Neuronal stem cell (in vitro differentiated cells): ENCODE results near the gene DLG2.

ENCODE experiments used
- DNase-seq: peaks from one replicate; pipeline ENCODE4 v3.0.0-alpha.2; 2013; ENCODE audit warnings: low spot score
- H2AFZ ChIP-seq: one replicate; pipeline ENCODE4 v1.6.1; 2013; ENCODE audit warnings: mild to moderate bottlenecking, low read length, inconsistent platforms
- H2AK5ac ChIP-seq: 2 replicates; pipeline ENCODE4 v1.6.1; 2013; ENCODE audit warnings: low read depth, mild to moderate bottlenecking, inconsistent platforms, low read length, moderate library complexity, mixed read lengths
- H2BK120ac ChIP-seq: 2 replicates; pipeline ENCODE4 v1.6.1; 2013; ENCODE audit warnings: low read depth, mild to moderate bottlenecking, inconsistent platforms, low read length, moderate library complexity, mixed read lengths
- H2BK12ac ChIP-seq: one replicate; pipeline ENCODE4 v1.6.1; 2013; ENCODE audit warnings: low read length, inconsistent platforms
- H2BK15ac ChIP-seq: 2 replicates; pipeline ENCODE4 v1.6.1; 2013; ENCODE audit warnings: mild to moderate bottlenecking, low read length, inconsistent platforms, mixed read lengths
- H2BK5ac ChIP-seq: one replicate; pipeline ENCODE4 v1.6.1; 2013; ENCODE audit warnings: inconsistent platforms, mild to moderate bottlenecking, low read length, moderate library complexity
- H3K14ac ChIP-seq: one replicate; pipeline ENCODE4 v1.6.1; 2013; ENCODE audit warnings: low read length, inconsistent platforms
- H3K18ac ChIP-seq: 2 replicates; pipeline ENCODE4 v1.6.1; 2013; ENCODE audit warnings: low read length, inconsistent platforms
- H3K23ac ChIP-seq: 2 replicates; pipeline ENCODE4 v1.6.1; 2013; ENCODE audit warnings: low read depth, mild to moderate bottlenecking, mixed read lengths, low read length, inconsistent platforms; ENCODE audit not compliant: poor library complexity
- H3K27ac ChIP-seq: replicated peaks from 3 replicates; pipeline ENCODE4 v1.5.1; 2013; ENCODE audit warnings: low read length, inconsistent platforms
- H3K27me3 ChIP-seq, 3 experiments: 2 replicates each; pipeline ENCODE4 v1.6.1; 2013; ENCODE audit warnings: low read length in 3 of 3, mild to moderate bottlenecking in 2 of 3, inconsistent platforms in 1 of 3, low read depth in 1 of 3, mixed read lengths in 1 of 3, moderate library complexity in 1 of 3; ENCODE audit not compliant: control insufficient read depth in 3 of 3, insufficient read depth in 3 of 3
- H3K36me3 ChIP-seq, 2 donors: replicated peaks in 1 of 2; 2 replicates each; pipeline ENCODE4 v1.6.1; 2013; ENCODE audit warnings: low read length in 2 of 2; ENCODE audit not compliant: control insufficient read depth in 2 of 2, insufficient read depth in 2 of 2
- H3K4ac ChIP-seq: 2 replicates; pipeline ENCODE4 v1.6.1; 2013; ENCODE audit warnings: inconsistent platforms, mild to moderate bottlenecking, low read length, moderate library complexity
- H3K4me1 ChIP-seq, 2 donors: 1 replicate in 1 of 2; 2 replicates in 1 of 2; pipeline ENCODE4 v1.6.1; 2013; ENCODE audit warnings: low read length in 2 of 2, low read depth in 1 of 2; ENCODE audit not compliant: control insufficient read depth in 2 of 2, insufficient read depth in 1 of 2
- H3K4me2 ChIP-seq: one replicate; pipeline ENCODE4 v1.6.1; 2013; ENCODE audit warnings: mild to moderate bottlenecking, low read length, inconsistent platforms; ENCODE audit not compliant: insufficient read depth, poor library complexity, severe bottlenecking
- H3K4me3 ChIP-seq, 2 donors: 2 replicates each; pipeline ENCODE4 v1.5.1; 2013; ENCODE audit warnings: low read length in 2 of 2, mild to moderate bottlenecking in 2 of 2, inconsistent platforms in 1 of 2, moderate library complexity in 1 of 2
- H3K79me1 ChIP-seq: one replicate; pipeline ENCODE4 v1.6.1; 2013; ENCODE audit warnings: low read depth, mild to moderate bottlenecking, inconsistent platforms, low read length, moderate library complexity
- H3K9ac ChIP-seq: one replicate; pipeline ENCODE4 v1.6.1; 2013; ENCODE audit warnings: mild to moderate bottlenecking, low read depth, low read length, inconsistent platforms; ENCODE audit not compliant: poor library complexity
- H3K9me3 ChIP-seq, 2 donors: replicated peaks in 1 of 2; 2 replicates each; pipeline versions ENCODE3 to v1.6.1; 2013; ENCODE audit warnings: low read length in 2 of 2, mild to moderate bottlenecking in 2 of 2, inconsistent platforms in 1 of 2, low read depth in 1 of 2, mixed read lengths in 1 of 2, moderate library complexity in 1 of 2; ENCODE audit not compliant: control insufficient read depth in 2 of 2, insufficient read depth in 1 of 2
- H4K8ac ChIP-seq: one replicate; pipeline ENCODE4 v1.6.1; 2013; ENCODE audit warnings: low read depth, mild to moderate bottlenecking, inconsistent platforms, low read length, moderate library complexity
- H4K91ac ChIP-seq: one replicate; pipeline ENCODE4 v1.6.1; 2013; ENCODE audit warnings: low read length, low read depth, mild to moderate bottlenecking, inconsistent platforms; ENCODE audit not compliant: poor library complexity
- WGBS, 2 donors: extraction: QIAGEN DNeasy Blood & Tissue Kit; methylation state at CpG; one replicate each; pipeline ENCODE4 v1.1.7; 2013; ENCODE audit warnings: missing lambda C conversion rate in 2 of 2, mixed read lengths in 1 of 2; ENCODE audit not compliant: insufficient read length in 2 of 2, insufficient replicate concordance in 1 of 2; ENCODE audit errors: extremely low coverage in 2 of 2; 5-methylcytosine and 5-hydroxymethylcytosine counted together

DLG2 gene

GRCh38 chr11:83982825-83983224 is 1644.3 kb downstream of the DLG2 start:
- no peak overlapping the region for H2AK5ac ChIP-seq
- H3K9ac ChIP-seq: no peak overlapping the region
- H2BK12ac ChIP-seq: no peak overlapping the region
- no peak overlapping the region for H4K8ac ChIP-seq
- no peak overlapping the region for H3K27ac ChIP-seq
- no peak overlapping the region for H3K18ac ChIP-seq
- H4K91ac ChIP-seq: no peak overlapping the region
- H3K9me3 ChIP-seq: no peaks in the 10 kb centered on the region
- no peak overlapping the region for H2BK5ac ChIP-seq
- no peak overlapping the region for H3K23ac ChIP-seq
- DNase-seq: no peak
- H3K14ac ChIP-seq: no peak overlapping the region
- H3K4me3 ChIP-seq: no peak overlapping the region
- no peak overlapping the region for H3K4ac ChIP-seq
- H2AFZ ChIP-seq: no peak overlapping the region
- H2BK15ac ChIP-seq: no peak overlapping the region
- H3K36me3 ChIP-seq: no peaks in the 10 kb centered on the region
- H2BK120ac ChIP-seq: no peak overlapping the region
- peaks cover 2 to 4% of the 10 kb centered on the region in 2 donors for H3K4me1 ChIP-seq
- WGBS, 2 donors: no CpG with 5 or more reads among the region's 4 CpGs
- H3K27me3 ChIP-seq: no peaks in the 10 kb centered on the region
- no peak overlapping the region for H3K4me2 ChIP-seq
- H3K79me1 ChIP-seq: no peaks in the 10 kb centered on the region

GRCh38 chr11:83979593-83979992 is 1647.6 kb downstream of the DLG2 start:
- Histone ChIP-seq H2AFZ (peak overlapping the region; percentile 63), H2BK5ac (no peak overlapping the region), H4K91ac (no peak overlapping the region), H3K79me1 (no peaks in the 10 kb centered on the region), H4K8ac (no peak overlapping the region), H3K9ac (no peak overlapping the region), H2BK15ac (no peak overlapping the region), H3K9me3 (no peaks in the 10 kb centered on the region), H2BK120ac (no peak overlapping the region), H3K4ac (no peak overlapping the region), H3K14ac (no peak overlapping the region), H2AK5ac (no peak overlapping the region), H3K36me3 (no peaks in the 10 kb centered on the region), H3K4me3 (no peak overlapping the region), H3K27ac (no peak overlapping the region), H3K27me3 (no peaks in the 10 kb centered on the region), H3K23ac (no peak overlapping the region), H3K18ac (no peak overlapping the region), H3K4me2 (no peak overlapping the region), H3K4me1 (peaks cover 2 to 11% of the 10 kb centered on the region in 2 donors), H2BK12ac (no peak overlapping the region)
- no CpG with 5 or more reads among the region's 1 CpG for WGBS, 2 donors
- no peak for DNase-seq

DNA sequence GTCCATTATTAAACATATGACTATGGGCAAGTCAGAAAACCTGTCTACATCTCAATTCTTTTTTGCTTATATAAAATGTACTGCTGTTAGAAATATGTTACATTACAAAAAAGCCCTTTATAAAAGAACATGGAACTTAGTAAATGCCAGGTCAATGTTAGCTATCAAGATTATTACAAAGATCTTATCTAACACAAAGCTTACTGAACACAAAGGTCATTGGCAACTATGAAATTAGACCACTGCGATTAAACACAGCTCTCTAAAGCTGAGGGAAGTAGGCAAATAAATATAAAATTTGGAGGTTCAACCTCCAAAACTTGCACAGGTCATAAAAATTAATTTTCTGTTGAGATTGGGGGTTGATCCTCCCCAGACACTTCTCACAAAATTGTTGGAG is 1648.2 kb downstream of the DLG2 start:
- Histone ChIP-seq H2AK5ac (no peak overlapping the region), H2AFZ (no peak overlapping the region), H3K79me1 (no peaks in the 10 kb centered on the region), H4K91ac (no peak overlapping the region), H2BK5ac (no peak overlapping the region), H2BK15ac (no peak overlapping the region), H3K4ac (no peak overlapping the region), H4K8ac (no peak overlapping the region), H2BK120ac (no peak overlapping the region), H3K4me3 (no peak overlapping the region), H3K27ac (no peak overlapping the region), H2BK12ac (no peak overlapping the region), H3K4me1 (peaks cover 2 to 11% of the 10 kb centered on the region in 2 donors), H3K14ac (no peak overlapping the region), H3K23ac (no peak overlapping the region), H3K36me3 (no peaks in the 10 kb centered on the region), H3K9me3 (no peaks in the 10 kb centered on the region), H3K27me3 (no peaks in the 10 kb centered on the region), H3K4me2 (no peak overlapping the region), H3K18ac (no peak overlapping the region), H3K9ac (no peak overlapping the region)
- DNase-seq: no peak
- no CpG with 5 or more reads among the region's 1 CpG for WGBS, 2 donors

- Histone ChIP-seq H3K23ac (no peak overlapping the region), H2BK5ac (no peak overlapping the region), H3K14ac (no peak overlapping the region), H3K4me2 (no peak overlapping the region), H3K9me3 (no peaks in the 10 kb centered on the region), H2BK120ac (no peak overlapping the region), H3K79me1 (no peaks in the 10 kb centered on the region), H4K91ac (no peak overlapping the region), H3K36me3 (no peaks in the 10 kb centered on the region), H4K8ac (no peak overlapping the region), H3K4ac (no peak overlapping the region), H3K27ac (no peak overlapping the region), H3K18ac (no peak overlapping the region), H2AFZ (peak overlapping the region; percentile 69), H2AK5ac (no peak overlapping the region), H3K4me1 (peaks cover 2 to 15% of the 10 kb centered on the region in 2 donors), H3K9ac (no peak overlapping the region), H3K4me3 (no peak overlapping the region), H3K27me3 (no peaks in the 10 kb centered on the region), H2BK15ac (no peak overlapping the region), H2BK12ac (no peak overlapping the region)
- DNase-seq: no peak
Observed at GRCh38 chr11:83976086-83976485, 1651.1 kb downstream of the DLG2 start.
